ENCODE measurements around the gene FMN1.
"Not testable (repeated sequence)": the region's sequence is repeated elsewhere in the genome, so short reads cannot be mapped to it uniquely, and the experiment has no call there.

FMN1 gene

GRCh38 chr15:32966512-32966911 is 228.0 kb downstream of the FMN1 start:
- no peak for DNase-seq (ENCODE audit: low spot score)

GRCh38 chr15:32965897-32966296 is 228.6 kb downstream of the FMN1 start:
- DNase-seq (ENCODE audit: low spot score): no peak

GRCh38 chr15:32959077-32959476 is 235.4 kb downstream of the FMN1 start:
- no peak for DNase-seq (ENCODE audit: low spot score)

GRCh38 chr15:32957219-32957618 is 237.3 kb downstream of the FMN1 start:
- DNase-seq (ENCODE audit: low spot score): no peak

- DNase-seq (ENCODE audit: low spot score): no peak
These were observed 237.8 kb downstream of the FMN1 start for GRCh38 chr15:32956711-32957110.

- DNase-seq (ENCODE audit: low spot score): peak; percentile 54
These were observed 238.5 kb downstream of the FMN1 start for GRCh38 chr15:32956006-32956405.

GRCh38 chr15:32953533-32953910 is 241.0 kb downstream of the FMN1 start:
- DNase-seq (ENCODE audit: low spot score): no peak

- DNase-seq (ENCODE audit: low spot score): no peak
These were observed 241.5 kb downstream of the FMN1 start for GRCh38 chr15:32952901-32953532.

GRCh38 chr15:32951736-32952464 is 242.6 kb downstream of the FMN1 start:
- DNase-seq (ENCODE audit: low spot score): no peak

GRCh38 chr15:32950051-32950450 is 244.5 kb downstream of the FMN1 start:
- not testable (repeated sequence) for DNase-seq (ENCODE audit: low spot score)

- no peak for DNase-seq (ENCODE audit: low spot score)
These were observed 248.3 kb downstream of the FMN1 start for GRCh38 chr15:32946210-32946609.

GRCh38 chr15:32944431-32944830 is 250.1 kb downstream of the FMN1 start:
- DNase-seq (ENCODE audit: low spot score): no peak

GRCh38 chr15:32943711-32944110 is 250.8 kb downstream of the FMN1 start:
- DNase-seq (ENCODE audit: low spot score): no peak

- no peak for DNase-seq (ENCODE audit: low spot score)
These were observed 252.1 kb downstream of the FMN1 start for GRCh38 chr15:32942401-32942841.

GRCh38 chr15:32941823-32942222 is 252.7 kb downstream of the FMN1 start:
- DNase-seq (ENCODE audit: low spot score): no peak

- DNase-seq (ENCODE audit: low spot score): no peak
These were observed 257.5 kb downstream of the FMN1 start for GRCh38 chr15:32936976-32937375.

- peak; percentile 28 for DNase-seq (ENCODE audit: low spot score)
These were observed 258.1 kb downstream of the FMN1 start for GRCh38 chr15:32936283-32936918.

GRCh38 chr15:32935139-32935538 is 259.4 kb downstream of the FMN1 start:
- no peak for DNase-seq (ENCODE audit: low spot score)

GRCh38 chr15:32933236-32933635 is 261.3 kb downstream of the FMN1 start:
- DNase-seq (ENCODE audit: low spot score): no peak

GRCh38 chr15:32928876-32929275 is 265.6 kb downstream of the FMN1 start:
- DNase-seq (ENCODE audit: low spot score): no peak

GRCh38 chr15:32927124-32927523 is 267.4 kb downstream of the FMN1 start:
- no peak for DNase-seq (ENCODE audit: low spot score)

GRCh38 chr15:32923176-32923575 is 271.3 kb downstream of the FMN1 start:
- no peak for DNase-seq (ENCODE audit: low spot score)

GRCh38 chr15:32922541-32922940 is 272.0 kb downstream of the FMN1 start:
- no peak for DNase-seq (ENCODE audit: low spot score)
